ENCODE results near the gene FER.
"Not testable (repeated sequence)": the region's sequence is repeated elsewhere in the genome, so short reads cannot be mapped to it uniquely, and the experiment has no call there.

The FER gene

DNA sequence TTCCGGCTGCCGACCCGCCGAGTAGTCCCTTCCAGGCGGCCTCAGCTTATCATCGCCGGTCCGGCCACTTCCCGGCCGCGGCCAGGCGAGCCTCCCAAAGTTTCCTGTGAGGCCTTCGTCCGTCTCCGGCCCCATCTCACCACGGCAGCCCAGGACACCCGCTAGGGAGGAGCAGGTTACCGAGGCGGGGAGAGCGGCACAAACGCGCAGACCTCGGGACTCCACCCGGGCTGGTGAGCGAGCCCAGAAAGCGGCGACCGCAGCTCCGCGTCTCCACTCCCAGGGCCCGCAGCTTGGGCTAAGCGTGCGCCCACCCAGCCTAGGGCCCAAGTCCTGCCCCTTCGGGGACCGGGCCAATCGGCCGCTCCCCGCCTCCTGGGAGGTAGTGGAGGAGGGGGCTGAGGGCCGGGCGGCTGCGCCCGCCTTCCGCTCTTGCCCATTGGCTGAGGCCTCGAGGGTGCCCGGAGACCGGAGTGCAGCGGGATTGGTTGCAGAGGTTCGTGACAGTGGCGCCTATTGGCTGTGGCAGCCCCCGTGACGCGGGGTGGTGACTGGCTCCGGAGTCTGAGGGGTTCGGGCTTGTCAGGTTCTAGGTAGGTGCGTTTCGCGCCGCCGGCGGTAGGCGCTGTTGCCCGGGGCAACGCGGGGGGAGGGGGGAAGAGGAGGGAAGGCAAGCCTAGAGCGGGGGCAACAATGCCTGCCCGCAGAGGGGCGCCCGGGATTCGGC is 867 bp downstream of the FER start:
- peak; percentile 99 for DNase-seq

- DNase-seq = no peak
These were observed 1.6 kb downstream of the FER start for GRCh38 chr5:108749128-108749861.

- DNase-seq = no peak
These were observed 5.6 kb downstream of the FER start for GRCh38 chr5:108753331-108753730.

DNA sequence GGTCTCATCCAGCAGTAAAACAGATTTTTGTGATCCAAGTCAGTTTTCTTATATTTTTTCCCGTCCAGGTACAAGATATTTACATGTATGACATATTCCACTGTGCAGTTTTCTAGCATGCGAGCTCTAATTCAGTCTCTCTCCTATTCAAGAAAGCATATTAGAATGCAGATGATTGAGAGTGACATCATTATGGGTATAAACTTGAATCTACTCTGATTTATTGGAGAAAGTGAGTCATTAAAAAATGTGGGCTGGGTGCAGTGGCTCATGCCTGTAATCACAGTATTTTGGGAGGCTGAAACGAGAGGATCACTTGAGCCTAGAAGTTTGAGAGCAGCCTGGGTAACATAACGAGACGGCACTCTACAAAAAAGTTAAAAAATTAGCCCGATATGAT is 6.2 kb downstream of the FER start:
- no peak for DNase-seq

DNA sequence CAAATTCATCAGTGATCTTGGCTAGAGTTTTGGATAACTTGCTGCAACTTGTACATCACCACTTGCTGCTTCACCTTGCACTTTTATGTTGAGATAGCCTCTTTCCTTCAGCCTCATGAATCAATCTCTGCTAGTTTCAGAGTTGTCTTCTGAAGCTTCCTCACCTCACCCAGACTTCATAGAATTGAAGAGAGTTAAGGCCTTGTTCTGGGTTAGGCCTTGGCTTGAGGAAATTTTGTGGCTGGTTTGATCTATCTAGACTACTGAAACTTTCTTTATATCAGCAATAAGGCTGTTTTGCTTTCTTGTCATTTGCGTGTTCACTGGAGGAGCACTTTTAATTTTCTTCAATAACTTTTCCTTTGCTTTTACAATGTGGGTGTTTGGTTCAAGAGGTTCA is 12.8 kb downstream of the FER start:
- no peak for DNase-seq

- DNase-seq = no peak
These were observed 15.0 kb downstream of the FER start for GRCh38 chr5:108762660-108763059.

DNA sequence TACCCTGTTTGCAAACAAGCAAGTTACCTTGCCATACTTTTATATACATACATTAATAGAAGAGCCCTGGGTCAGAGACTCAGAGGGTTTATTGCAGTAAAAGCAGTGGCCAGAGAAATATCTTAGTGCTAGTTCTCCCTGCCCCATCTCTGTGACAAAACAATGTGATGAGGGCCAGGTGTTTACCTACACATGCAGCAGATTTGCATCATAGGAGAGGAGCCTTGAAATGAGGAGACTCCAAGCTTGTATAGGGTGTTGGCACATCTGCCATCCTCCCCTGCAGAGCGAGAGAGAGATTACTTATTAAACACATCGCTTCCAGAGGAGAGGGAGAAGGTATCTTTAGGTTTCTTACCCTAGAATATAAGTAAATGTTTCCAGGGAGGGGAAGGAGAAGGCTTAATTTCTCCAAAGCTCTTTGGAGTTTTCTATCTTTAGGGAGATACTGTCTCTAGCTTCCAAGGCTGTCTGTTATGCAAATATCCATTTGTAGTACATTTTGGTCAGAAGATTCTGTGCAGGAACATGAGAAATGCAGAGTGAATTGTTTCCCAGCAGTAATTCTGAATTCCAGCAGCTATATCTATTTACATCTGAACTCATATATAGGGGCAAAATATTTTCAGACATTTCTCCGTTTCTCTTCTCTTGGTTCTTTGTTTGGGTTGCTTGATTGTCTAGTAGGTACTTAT is 15.7 kb downstream of the FER start:
- no peak for DNase-seq

GRCh38 chr5:108765647-108766046 is 17.9 kb downstream of the FER start:
- DNase-seq = no peak

DNA sequence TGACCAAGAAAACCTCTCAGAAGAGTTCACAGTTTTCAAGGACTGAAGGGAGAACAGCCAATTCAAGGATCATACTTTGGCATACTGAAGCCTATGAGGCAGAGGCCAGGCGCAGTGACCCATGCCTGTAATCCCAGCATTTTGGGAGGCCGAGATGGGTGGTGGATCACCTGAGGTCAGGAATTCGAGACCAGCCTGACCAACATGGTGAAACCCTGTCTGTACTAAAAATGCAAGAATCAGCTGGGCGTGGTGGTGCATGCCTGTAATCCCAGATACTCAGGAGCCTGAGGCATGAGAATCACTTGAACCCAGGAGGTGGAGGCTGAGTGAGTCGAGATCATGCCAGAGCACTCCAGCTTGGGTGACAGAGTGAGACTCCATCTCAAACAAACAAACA is 19.2 kb downstream of the FER start:
- DNase-seq = not testable (repeated sequence)

- no peak for DNase-seq
These were observed 21.7 kb downstream of the FER start for GRCh38 chr5:108769352-108769751.

DNA sequence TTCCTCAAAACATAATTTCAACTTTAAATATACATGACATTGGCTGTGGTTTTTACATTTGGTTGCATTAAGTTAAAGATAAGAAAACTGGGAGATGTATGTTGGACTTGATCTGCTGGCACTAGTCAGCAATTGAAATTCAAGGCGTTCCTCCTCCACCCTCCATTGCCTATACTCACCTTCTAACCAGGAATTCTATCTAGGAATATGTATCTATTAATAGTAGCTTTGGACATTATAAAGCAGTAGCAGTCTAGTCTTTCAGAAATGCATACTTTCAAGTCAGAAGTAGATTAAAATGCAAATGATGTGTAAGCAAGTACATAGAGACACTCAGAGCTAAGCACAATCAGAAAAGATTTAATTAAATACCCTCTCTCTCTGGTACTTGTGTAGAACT is 24.9 kb downstream of the FER start:
- no peak for DNase-seq

DNA sequence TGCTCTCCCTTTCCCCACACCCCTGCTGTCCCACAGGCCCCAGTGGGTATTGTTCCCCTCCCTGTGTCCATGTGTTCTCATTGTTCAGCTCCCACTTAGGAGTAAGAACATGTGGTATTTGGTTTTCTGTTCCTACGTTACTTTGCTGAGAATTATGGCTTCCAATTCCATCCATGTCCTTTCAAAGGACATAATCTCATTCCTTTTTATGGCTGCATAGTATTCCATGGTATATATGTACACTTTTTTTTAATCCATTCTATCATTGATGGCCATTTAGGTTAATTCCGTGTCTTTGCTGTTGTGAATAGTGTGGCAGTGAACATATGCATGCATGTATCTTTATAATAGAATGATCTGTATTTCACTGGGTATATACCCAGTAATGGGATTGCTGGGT is 25.6 kb downstream of the FER start:
- DNase-seq = no peak

GRCh38 chr5:108774079-108774478 is 26.4 kb downstream of the FER start:
- not testable (repeated sequence) for DNase-seq

- DNase-seq = not testable (repeated sequence)
These were observed 29.9 kb downstream of the FER start for GRCh38 chr5:108777582-108777981.

GRCh38 chr5:108784577-108784976 is 36.9 kb downstream of the FER start:
- not testable (repeated sequence) for DNase-seq

GRCh38 chr5:108786806-108787483 is 39.2 kb downstream of the FER start:
- no peak for DNase-seq

DNA sequence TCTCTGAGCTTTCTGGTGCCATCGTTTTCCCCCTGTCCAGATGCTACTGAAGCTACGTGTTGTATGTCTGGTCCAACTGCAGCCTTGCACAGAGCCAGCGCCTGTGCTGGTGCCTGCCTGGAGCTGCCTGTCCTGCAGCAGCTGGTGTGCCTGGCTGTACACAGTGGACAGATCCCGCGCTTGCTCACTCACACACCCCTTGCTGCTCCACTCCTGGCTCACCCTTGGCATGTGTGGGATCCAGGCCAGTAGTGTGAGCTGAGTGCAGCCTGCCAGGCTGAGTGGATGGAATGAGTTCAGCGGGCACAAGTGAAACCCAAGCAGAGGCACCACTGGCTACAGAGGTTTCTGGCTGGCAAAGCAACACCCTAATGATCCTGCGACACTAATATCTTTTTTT is 40.4 kb downstream of the FER start:
- DNase-seq = no peak

- DNase-seq = no peak
These were observed 45.5 kb downstream of the FER start for GRCh38 chr5:108793207-108793606.

DNA sequence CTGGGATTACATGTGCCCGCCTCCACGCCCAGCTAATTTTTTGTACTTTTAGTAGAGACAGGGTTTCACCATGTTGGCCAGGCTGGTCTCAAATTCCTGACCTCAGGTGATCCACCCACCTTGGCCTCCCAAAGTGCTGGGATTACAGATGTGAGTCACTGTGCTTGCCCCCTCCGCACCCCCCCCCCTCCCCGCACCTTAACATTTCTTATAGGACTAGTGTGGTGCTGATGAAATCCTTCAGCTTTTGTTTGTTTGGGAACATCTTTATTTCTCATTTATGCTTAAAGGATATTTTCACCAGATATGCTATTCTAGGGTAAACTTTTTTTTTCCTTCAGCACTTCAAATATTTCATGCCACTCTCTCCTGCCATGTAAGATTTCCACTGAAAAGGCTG is 46.7 kb downstream of the FER start:
- not testable (repeated sequence) for DNase-seq

GRCh38 chr5:108797396-108797795 is 49.7 kb downstream of the FER start:
- no peak for DNase-seq

GRCh38 chr5:108797986-108798385 is 50.3 kb downstream of the FER start:
- DNase-seq = no peak

GRCh38 chr5:108798513-108799265 is 51.0 kb downstream of the FER start:
- no peak for DNase-seq

- DNase-seq = no peak
These were observed 53.6 kb downstream of the FER start for GRCh38 chr5:108801301-108801700.
